ENCODE data around the gene CDHR3.

The CDHR3 gene

DNA sequence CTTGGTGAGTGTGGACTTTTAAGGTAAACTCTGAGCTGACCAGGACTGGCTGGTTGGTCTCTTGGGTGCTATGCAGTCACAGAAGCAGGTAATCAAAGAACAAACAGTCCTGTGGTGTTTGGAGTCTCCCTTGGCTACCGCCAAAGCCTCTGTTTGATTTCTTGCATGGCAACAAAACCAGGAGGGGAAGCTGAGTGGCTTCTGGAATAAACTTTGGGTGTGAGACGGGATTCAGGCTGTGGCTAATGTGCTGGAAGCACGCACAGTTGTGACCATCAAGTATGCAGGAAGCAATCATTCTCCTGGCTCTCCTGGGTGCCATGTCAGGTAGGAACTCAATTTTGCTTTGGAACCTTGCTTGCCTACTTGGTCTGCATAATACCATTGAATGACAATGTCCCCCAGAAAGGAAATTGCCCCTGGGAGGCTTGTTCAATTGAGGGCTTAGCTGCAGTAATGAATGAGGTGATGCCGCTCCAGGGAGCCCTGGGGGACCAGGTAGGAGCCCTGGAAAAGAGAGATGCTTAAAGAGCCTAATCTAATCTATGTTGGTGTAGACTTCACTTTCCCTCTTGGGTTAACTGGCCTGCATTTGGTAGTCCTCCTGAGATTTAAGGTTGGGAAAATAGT is at the start of gene CDHR3:
TSS of gene CDHR3 (plus strand) at position 227 of the 630 bp plus-strand sequence. CDS start at position 282, 55 bp downstream.
- no peak for TF ChIP-seq CTCF (IDR thresholded peaks at IDR 0.05; ENCODE audit: control insufficient read depth, extremely low read depth, insufficient read depth)
- peak; percentile 90 for DNase-seq (ENCODE audit: low read depth)

DNA sequence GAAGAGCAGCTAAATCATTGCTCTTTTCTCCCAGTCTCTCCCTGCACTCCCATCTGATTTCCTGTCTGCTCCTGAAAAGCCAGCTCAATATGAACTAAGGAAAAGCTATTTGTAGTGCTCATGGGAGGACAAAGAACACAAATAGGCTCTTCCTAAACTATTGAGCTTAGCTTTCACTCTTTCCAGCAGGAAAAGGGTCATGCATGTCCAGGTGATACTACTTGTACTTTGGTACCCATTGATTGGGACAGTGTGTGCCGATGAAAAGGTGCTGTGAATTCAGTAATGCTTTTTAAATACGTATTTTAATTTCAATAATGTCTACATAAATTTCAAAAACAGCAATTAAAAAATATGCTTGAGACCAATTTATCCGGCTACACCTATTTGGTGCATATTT is 49.1 kb upstream of the CDHR3 start:
- no peak overlapping the region for H3K4me3 ChIP-seq (ENCODE audit: low read depth, low read length)
- no peak for DNase-seq (ENCODE audit: low read depth)
- TF ChIP-seq CTCF (IDR thresholded peaks at IDR 0.05; ENCODE audit: control insufficient read depth, extremely low read depth, insufficient read depth): no peak

More for the DNA sequence above, at the start of gene CDHR3:
- no peak within 1 kb of the TSS for H3K4me3 ChIP-seq (ENCODE audit: low read depth, low read length)

DNA sequence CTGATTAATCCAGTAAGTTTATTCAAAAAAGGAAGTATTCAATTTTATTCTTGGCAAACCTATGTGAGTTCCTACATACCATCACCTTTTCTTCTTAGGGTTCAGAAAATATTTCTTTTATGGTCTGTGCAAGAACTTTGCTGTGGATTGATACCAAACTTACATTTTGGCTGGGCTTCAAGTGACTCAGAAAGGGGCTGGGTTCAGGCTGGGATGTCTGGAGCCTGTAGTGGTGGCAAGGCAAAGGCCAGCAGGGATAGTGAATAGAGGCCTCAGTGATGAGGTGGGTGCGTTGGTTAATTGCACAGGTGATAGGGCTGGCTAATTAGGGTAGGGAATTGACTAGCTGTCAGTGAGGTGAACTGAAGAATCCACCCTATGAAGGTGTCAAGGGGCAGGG is 46.5 kb upstream of the CDHR3 start:
- H3K4me3 ChIP-seq (ENCODE audit: low read depth, low read length): no peak overlapping the region
- DNase-seq (ENCODE audit: low read depth): no peak
- no peak for TF ChIP-seq CTCF (IDR thresholded peaks at IDR 0.05; ENCODE audit: control insufficient read depth, extremely low read depth, insufficient read depth)

- no peak for TF ChIP-seq CTCF (IDR thresholded peaks at IDR 0.05; ENCODE audit: control insufficient read depth, extremely low read depth, insufficient read depth)
- DNase-seq (ENCODE audit: low read depth): peak; percentile 27
Observed at GRCh38 chr7:105917659-105918058, 45.4 kb upstream of the CDHR3 start.

GRCh38 chr7:105920766-105921165 is 42.3 kb upstream of the CDHR3 start:
- no peak for TF ChIP-seq CTCF (IDR thresholded peaks at IDR 0.05; ENCODE audit: control insufficient read depth, extremely low read depth, insufficient read depth)

More at GRCh38 chr7:105917659-105918058, 45.4 kb upstream of the CDHR3 start:
- no peak overlapping the region for H3K4me3 ChIP-seq (ENCODE audit: low read depth, low read length)

DNA sequence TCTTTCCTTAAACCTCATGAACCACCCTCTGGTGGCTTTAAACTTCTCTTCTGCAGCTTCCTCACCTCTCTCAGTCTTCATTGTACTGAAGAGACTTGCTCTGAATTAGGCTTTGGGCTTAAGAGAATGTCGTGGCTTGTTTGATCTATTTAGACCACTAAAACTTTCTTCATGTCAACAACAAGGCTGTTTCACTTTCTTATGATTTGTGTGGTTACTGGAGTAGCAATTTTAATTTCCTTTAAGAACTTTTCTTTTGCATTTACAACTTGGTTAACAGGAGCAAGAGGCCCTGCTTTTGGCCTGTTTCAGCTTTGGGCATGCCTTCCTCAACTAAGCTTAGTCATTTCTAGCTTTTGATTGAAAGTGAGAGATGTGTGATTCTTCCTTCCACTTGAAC is 38.1 kb upstream of the CDHR3 start:
- no peak for DNase-seq (ENCODE audit: low read depth)
- TF ChIP-seq CTCF (IDR thresholded peaks at IDR 0.05; ENCODE audit: control insufficient read depth, extremely low read depth, insufficient read depth): no peak
- H3K4me3 ChIP-seq (ENCODE audit: low read depth, low read length): no peak overlapping the region

More at GRCh38 chr7:105920766-105921165, 42.3 kb upstream of the CDHR3 start:
- no peak for DNase-seq (ENCODE audit: low read depth)
- no peak overlapping the region for H3K4me3 ChIP-seq (ENCODE audit: low read depth, low read length)

DNA sequence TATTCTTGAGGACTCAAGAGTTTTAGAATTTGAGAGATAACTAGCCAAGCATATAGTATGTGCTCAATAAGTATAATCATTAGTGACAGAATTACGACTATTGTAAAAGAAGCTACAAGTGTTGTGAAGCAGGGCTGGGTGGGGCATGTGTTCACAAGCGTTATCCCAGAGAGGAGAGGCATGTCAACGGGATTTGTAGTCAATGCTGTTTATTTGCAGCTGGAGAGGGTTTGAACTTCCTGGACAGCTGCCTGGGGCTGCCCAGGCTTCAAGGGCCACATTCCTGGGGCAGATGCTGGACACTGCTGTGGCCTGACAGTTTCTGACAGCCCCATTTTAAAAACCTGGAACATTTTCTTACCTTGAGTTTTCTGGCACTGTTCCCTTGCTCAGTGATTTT is 36.9 kb upstream of the CDHR3 start:
- DNase-seq (ENCODE audit: low read depth): no peak
- H3K4me3 ChIP-seq (ENCODE audit: low read depth, low read length): no peak overlapping the region
- no peak for TF ChIP-seq CTCF (IDR thresholded peaks at IDR 0.05; ENCODE audit: control insufficient read depth, extremely low read depth, insufficient read depth)
